PC-9 (cell line): ENCODE data around the gene EPB41.

Source experiments
- CTCF ChIP-seq: fragments of 200-600 bp; sonication (generic); conservative IDR thresholded peaks from 2 replicates; pipeline ENCODE4 v1.6.1; 2017; ENCODE audit warnings: mixed run types, antibody characterized with exemption, mild to moderate bottlenecking, moderate library complexity
- EZH2 ChIP-seq: fragments of 200-600 bp; sonication (generic); IDR thresholded peaks from 2 replicates; pipeline ENCODE4 v1.8.0; 2017; ENCODE audit warnings: antibody characterized with exemption, low read depth

- TF ChIP-seq EZH2 (no peak), CTCF (no peak)
Observed at GRCh38 chr1:29119121-29119929, 205.0 kb downstream of the EPB41 start.
